Mesenchymal stem cell (in vitro differentiated cells and primary cell): ENCODE measurements around the gene IFT88.

Source experiments
- DNase-seq: peaks from one replicate; pipeline ENCODE4 v3.0.0-alpha.2; 2013
- H2AFZ ChIP-seq: one replicate; pipeline ENCODE4 v1.6.1; 2013; ENCODE audit warnings: low read depth, mild to moderate bottlenecking, control low read depth, inconsistent platforms, low read length, moderate library complexity
- H2AK5ac ChIP-seq: 2 replicates; pipeline ENCODE4 v1.6.1; 2013; ENCODE audit warnings: low read length, moderate library complexity, mild to moderate bottlenecking, inconsistent platforms; ENCODE audit not compliant: severe bottlenecking
- H2BK120ac ChIP-seq: one replicate; pipeline ENCODE4 v1.6.1; 2013; ENCODE audit warnings: low read depth, mild to moderate bottlenecking, inconsistent platforms, low read length, moderate library complexity
- H2BK12ac ChIP-seq, 2 experiments: one replicate each; pipeline ENCODE4 v1.6.1; 2013; ENCODE audit warnings: inconsistent platforms in 2 of 2, low read length in 2 of 2, mild to moderate bottlenecking in 2 of 2, moderate library complexity in 2 of 2, control low read depth in 1 of 2
- H2BK15ac ChIP-seq: one replicate; pipeline ENCODE4 v1.6.1; 2013; ENCODE audit warnings: mild to moderate bottlenecking, low read depth, inconsistent platforms; ENCODE audit not compliant: poor library complexity, severe bottlenecking
- H2BK5ac ChIP-seq: 2 replicates; pipeline ENCODE4 v1.6.1; 2013; ENCODE audit warnings: low read depth, mild to moderate bottlenecking, low read length, control low read depth, inconsistent platforms; ENCODE audit not compliant: poor library complexity, severe bottlenecking
- H3K14ac ChIP-seq, 2 experiments: one replicate each; pipeline ENCODE4 v1.6.1; 2013; ENCODE audit warnings: inconsistent platforms in 2 of 2, low read length in 2 of 2, control low read depth in 1 of 2, mild to moderate bottlenecking in 1 of 2, moderate library complexity in 1 of 2
- H3K18ac ChIP-seq, 2 experiments: one replicate each; pipeline ENCODE4 v1.6.1; 2013; ENCODE audit warnings: inconsistent platforms in 2 of 2, low read length in 2 of 2, control low read depth in 1 of 2, low read depth in 1 of 2, mild to moderate bottlenecking in 1 of 2
- H3K23ac ChIP-seq, 2 experiments: one replicate each; pipeline ENCODE4 v1.6.1; 2013; ENCODE audit warnings: inconsistent platforms in 2 of 2, low read length in 2 of 2, mild to moderate bottlenecking in 2 of 2, moderate library complexity in 2 of 2, control low read depth in 1 of 2
- H3K27ac ChIP-seq: 2 replicates; pipeline ENCODE4 v1.5.1; 2013; ENCODE audit warnings: mild to moderate bottlenecking, moderate library complexity, low read length, control low read depth, inconsistent platforms; ENCODE audit not compliant: poor library complexity, severe bottlenecking
- H3K27me3 ChIP-seq, 2 experiments: 2 replicates each; pipeline versions ENCODE4 v1.6.1 to v1.7.0; 2013; ENCODE audit warnings: low read length in 2 of 2, mild to moderate bottlenecking in 2 of 2, moderate library complexity in 2 of 2, control low read depth in 1 of 2, inconsistent platforms in 1 of 2; ENCODE audit not compliant: control insufficient read depth in 1 of 2, insufficient read depth in 1 of 2
- H3K36me3 ChIP-seq, 2 experiments: 2 replicates each; pipeline versions ENCODE4 v1.6.1 to v1.7.0; 2013; ENCODE audit warnings: low read length in 2 of 2, control low read depth in 1 of 2, inconsistent platforms in 1 of 2, low read depth in 1 of 2, mild to moderate bottlenecking in 1 of 2; ENCODE audit not compliant: insufficient read depth in 2 of 2, control insufficient read depth in 1 of 2
- H3K4ac ChIP-seq, 2 experiments: one replicate each; pipeline ENCODE4 v1.6.1; 2013; ENCODE audit warnings: inconsistent platforms in 2 of 2, low read length in 2 of 2, mild to moderate bottlenecking in 2 of 2, moderate library complexity in 2 of 2, control low read depth in 1 of 2, low read depth in 1 of 2
- H3K4me1 ChIP-seq: 2 replicates; pipeline ENCODE4 v1.6.1; 2013; ENCODE audit warnings: low read depth, low read length, control low read depth; ENCODE audit not compliant: control insufficient read depth, insufficient read depth
- H3K4me2 ChIP-seq: 2 replicates; pipeline ENCODE4 v1.6.1; 2013; ENCODE audit warnings: low read length, mild to moderate bottlenecking, inconsistent platforms; ENCODE audit not compliant: poor library complexity, severe bottlenecking
- H3K4me3 ChIP-seq, 2 experiments: 2 replicates each; pipeline versions ENCODE4 v1.5.1 to v1.7.0; 2013; ENCODE audit warnings: low read length in 2 of 2, mild to moderate bottlenecking in 2 of 2, control low read depth in 1 of 2, low read depth in 1 of 2; ENCODE audit not compliant: insufficient read depth in 1 of 2
- H3K79me1 ChIP-seq: replicated peaks from 2 replicates; pipeline ENCODE4 v1.6.1; 2013; ENCODE audit warnings: mild to moderate bottlenecking, control low read depth, low read length, inconsistent platforms; ENCODE audit not compliant: poor library complexity, severe bottlenecking
- H3K9ac ChIP-seq: 2 replicates; pipeline ENCODE4 v1.7.0; 2013; ENCODE audit warnings: mild to moderate bottlenecking, low read length, moderate library complexity
- H3K9me3 ChIP-seq: 2 replicates; pipeline ENCODE4 v1.7.0; 2013; ENCODE audit warnings: mild to moderate bottlenecking, low read length; ENCODE audit not compliant: control insufficient read depth
- H4K8ac ChIP-seq: one replicate; pipeline ENCODE4 v1.6.1; 2013; ENCODE audit warnings: inconsistent platforms, mild to moderate bottlenecking, low read length, moderate library complexity
- H4K91ac ChIP-seq: one replicate; pipeline ENCODE4 v1.6.1; 2013; ENCODE audit warnings: mild to moderate bottlenecking, low read length, inconsistent platforms
- WGBS: methylation state at CpG from one replicate; pipeline ENCODE4 v1.1.7; 2013; ENCODE audit warnings: mixed read lengths; 5-methylcytosine and 5-hydroxymethylcytosine counted together

The IFT88 gene

GRCh38 chr13:20546556-20546955 is 20.4 kb upstream of the IFT88 start:
- H3K9ac ChIP-seq: no peak overlapping the region
- peaks cover 4% of the 10 kb centered on the region for H3K4me1 ChIP-seq
- no peak overlapping the region for H4K91ac ChIP-seq
- no peak overlapping the region for H2AK5ac ChIP-seq
- H3K27me3 ChIP-seq: no peaks in the 10 kb centered on the region
- 86% methylated on average over 1 of the region's 1 CpG for WGBS
- no peak overlapping the region for H2BK120ac ChIP-seq
- no peak overlapping the region for H4K8ac ChIP-seq
- no peak overlapping the region for H2BK15ac ChIP-seq
- H3K4ac ChIP-seq: no peak overlapping the region
- no peak overlapping the region for H2BK5ac ChIP-seq
- no peak overlapping the region for H2AFZ ChIP-seq
- no peak overlapping the region for H3K27ac ChIP-seq
- no peaks in the 10 kb centered on the region for H3K9me3 ChIP-seq
- no peak overlapping the region for H3K4me2 ChIP-seq
- H3K14ac ChIP-seq: no peak overlapping the region
- H3K4me3 ChIP-seq: no peak overlapping the region
- no peak for DNase-seq
- no peak overlapping the region for H2BK12ac ChIP-seq
- no peaks in the 10 kb centered on the region for H3K36me3 ChIP-seq
- no peak overlapping the region for H3K23ac ChIP-seq
- no peak overlapping the region for H3K18ac ChIP-seq
- no peaks in the 10 kb centered on the region for H3K79me1 ChIP-seq

- Histone ChIP-seq H2AFZ (no peak overlapping the region), H3K79me1 (no peaks in the 10 kb centered on the region), H2BK12ac (no peak overlapping the region), H3K4me3 (no peak overlapping the region), H3K23ac (no peak overlapping the region), H3K36me3 (no peaks in the 10 kb centered on the region), H2BK120ac (no peak overlapping the region), H4K8ac (no peak overlapping the region), H2BK15ac (no peak overlapping the region), H3K4me1 (peaks cover 4% of the 10 kb centered on the region), H3K27me3 (no peaks in the 10 kb centered on the region), H4K91ac (no peak overlapping the region), H3K14ac (no peak overlapping the region), H3K9ac (no peak overlapping the region), H3K18ac (no peak overlapping the region), H3K27ac (no peak overlapping the region), H3K9me3 (no peaks in the 10 kb centered on the region), H2BK5ac (no peak overlapping the region), H3K4ac (no peak overlapping the region), H2AK5ac (no peak overlapping the region), H3K4me2 (no peak overlapping the region)
- DNase-seq: no peak
- WGBS: 91% methylated on average over 3 of the region's 4 CpGs
Measured at GRCh38 chr13:20547479-20547908, 19.5 kb upstream of the IFT88 start.

- Histone ChIP-seq H3K9me3 (no peaks in the 10 kb centered on the region), H2AFZ (no peak overlapping the region), H3K23ac (no peak overlapping the region), H2AK5ac (no peak overlapping the region), H3K27ac (no peak overlapping the region), H3K4me2 (no peak overlapping the region), H3K79me1 (no peaks in the 10 kb centered on the region), H2BK120ac (no peak overlapping the region), H3K36me3 (no peaks in the 10 kb centered on the region), H3K27me3 (no peaks in the 10 kb centered on the region), H4K91ac (no peak overlapping the region), H2BK12ac (no peak overlapping the region), H2BK5ac (no peak overlapping the region), H3K4me1 (peaks cover 4% of the 10 kb centered on the region), H3K9ac (no peak overlapping the region), H3K4ac (no peak overlapping the region), H4K8ac (no peak overlapping the region), H3K14ac (no peak overlapping the region), H3K18ac (no peak overlapping the region), H3K4me3 (no peak overlapping the region), H2BK15ac (no peak overlapping the region)
- no peak for DNase-seq
- WGBS: 78% methylated on average over 3 of the region's 5 CpGs
Measured at GRCh38 chr13:20550799-20551198, 16.2 kb upstream of the IFT88 start.

- no peak overlapping the region for H3K23ac ChIP-seq
- no peaks in the 10 kb centered on the region for H3K4me1 ChIP-seq
- H2BK5ac ChIP-seq: no peak overlapping the region
- no peak overlapping the region for H2BK120ac ChIP-seq
- DNase-seq: no peak
- H3K36me3 ChIP-seq: no peaks in the 10 kb centered on the region
- H3K14ac ChIP-seq: no peak overlapping the region
- H4K8ac ChIP-seq: no peak overlapping the region
- H3K9me3 ChIP-seq: no peaks in the 10 kb centered on the region
- no peak overlapping the region for H3K4ac ChIP-seq
- H4K91ac ChIP-seq: no peak overlapping the region
- H3K4me2 ChIP-seq: no peak overlapping the region
- H3K4me3 ChIP-seq: no peak overlapping the region
- H3K9ac ChIP-seq: no peak overlapping the region
- WGBS: 88% methylated on average over 2 of the region's 3 CpGs
- no peak overlapping the region for H2BK12ac ChIP-seq
- H2AK5ac ChIP-seq: no peak overlapping the region
- no peak overlapping the region for H3K27ac ChIP-seq
- H3K79me1 ChIP-seq: no peaks in the 10 kb centered on the region
- no peaks in the 10 kb centered on the region for H3K27me3 ChIP-seq
- H2AFZ ChIP-seq: no peak overlapping the region
- no peak overlapping the region for H3K18ac ChIP-seq
- no peak overlapping the region for H2BK15ac ChIP-seq
Measured at GRCh38 chr13:20553311-20553710, 13.6 kb upstream of the IFT88 start.
